IPS-18a (cell line): ENCODE measurements around the gene TEPSIN.

ENCODE experiments used
- H3K27ac ChIP-seq: one replicate; pipeline ENCODE4 v1.5.1; 2013; ENCODE audit warnings: low read length
- H3K27me3 ChIP-seq: one replicate; pipeline ENCODE4 v1.6.1; 2013; ENCODE audit warnings: mild to moderate bottlenecking, low read length; ENCODE audit not compliant: control insufficient read depth, insufficient read depth
- H3K36me3 ChIP-seq: one replicate; pipeline ENCODE4 v1.6.1; 2013; ENCODE audit warnings: low read depth, low read length; ENCODE audit not compliant: control insufficient read depth
- H3K4me1 ChIP-seq: one replicate; pipeline ENCODE4 v1.6.1; 2013; ENCODE audit warnings: low read depth, low read length; ENCODE audit not compliant: control insufficient read depth
- H3K4me3 ChIP-seq: one replicate; pipeline ENCODE4 v1.5.1; 2013; ENCODE audit warnings: low read length
- H3K9ac ChIP-seq: one replicate; pipeline ENCODE4 v1.6.1; 2013; ENCODE audit warnings: mild to moderate bottlenecking, low read length, moderate library complexity
- H3K9me3 ChIP-seq: one replicate; pipeline ENCODE4 v1.6.1; 2013; ENCODE audit warnings: low read depth, low read length; ENCODE audit not compliant: control insufficient read depth

The TEPSIN gene

DNA sequence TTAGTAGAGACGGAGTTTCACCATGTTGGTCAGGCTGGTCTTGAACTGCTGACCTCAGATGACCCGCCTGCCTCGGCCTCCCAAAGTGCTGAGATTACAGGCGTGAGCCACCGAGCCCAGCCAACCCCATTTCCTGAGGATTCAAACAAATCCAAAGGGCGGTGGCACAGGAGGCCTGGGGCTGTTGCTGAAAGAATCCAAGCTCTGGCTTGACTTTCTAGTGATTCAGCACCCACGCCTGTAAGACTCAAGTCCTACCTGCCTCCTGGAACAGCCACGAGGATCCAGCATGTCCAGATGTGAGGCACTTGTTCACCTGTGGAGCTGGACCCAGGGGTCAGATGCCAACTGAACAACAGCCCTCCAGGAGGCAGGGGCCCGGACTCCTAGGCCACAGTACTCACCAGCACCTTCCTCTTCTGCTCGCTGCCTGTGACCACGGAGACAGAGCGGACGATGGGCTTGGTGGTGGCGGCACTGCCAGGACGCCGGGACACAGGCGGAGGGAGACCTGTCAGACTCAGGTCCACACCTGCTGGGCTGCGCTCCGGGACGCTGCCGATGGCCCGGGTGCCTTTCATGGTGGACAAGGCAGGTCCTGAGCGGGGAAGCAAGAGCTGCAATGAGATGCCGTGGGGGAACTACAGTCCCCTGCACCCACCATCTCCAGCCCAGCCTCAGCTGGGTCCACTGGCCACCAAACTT, 19.2 kb downstream of the TEPSIN start:
- Histone ChIP-seq H3K4me1 (peaks cover 5% of the 10 kb centered on the region), H3K9ac (no peak overlapping the region), H3K36me3 (peaks cover 3% of the 10 kb centered on the region), H3K4me3 (no peak overlapping the region), H3K27ac (no peak overlapping the region), H3K9me3 (no peaks in the 10 kb centered on the region), H3K27me3 (no peaks in the 10 kb centered on the region)

DNA sequence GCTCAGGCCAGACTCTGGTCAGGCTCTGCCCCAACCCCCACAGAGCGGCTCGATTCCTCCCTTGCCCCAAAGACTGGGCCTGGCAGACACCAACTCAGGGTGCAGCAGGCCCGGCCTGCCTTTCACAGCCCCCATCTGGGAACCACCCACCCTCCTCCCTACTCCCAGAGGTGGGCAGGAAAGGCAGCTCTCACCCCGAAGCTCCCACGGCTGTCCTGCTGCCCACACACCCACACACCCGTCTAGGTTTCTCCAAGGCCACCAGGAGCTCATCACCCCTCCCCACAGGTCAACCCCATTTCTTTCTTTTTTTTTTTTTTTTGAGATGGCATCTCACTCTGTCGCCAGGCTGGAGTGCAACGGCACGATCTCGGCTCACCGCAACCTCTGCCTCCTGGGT, 19.9 kb downstream of the TEPSIN start:
- H3K9me3 ChIP-seq, result no peaks in the 10 kb centered on the region
- no peak overlapping the region for H3K9ac ChIP-seq
- no peak overlapping the region for H3K27ac ChIP-seq

DNA sequence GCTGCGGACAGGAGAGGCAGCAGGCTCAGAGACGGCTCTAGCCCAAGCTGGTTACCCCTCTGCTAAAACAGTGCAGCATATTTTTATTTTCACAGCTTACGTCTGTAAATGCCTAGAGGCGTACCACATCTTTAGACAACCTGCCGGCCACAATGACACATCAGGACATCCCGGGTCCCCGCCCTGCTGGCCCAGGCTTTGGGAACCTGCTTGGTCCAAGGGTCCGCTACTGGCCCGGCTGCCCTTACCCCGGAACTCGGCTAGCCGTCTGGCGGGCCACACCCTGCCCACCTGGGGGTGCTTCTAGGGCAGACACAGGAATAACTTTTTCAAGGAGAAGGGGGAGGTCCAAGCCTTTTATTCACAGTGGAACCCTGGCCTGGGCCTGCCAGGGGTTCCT, 20.4 kb downstream of the TEPSIN start:
- no peaks in the 10 kb centered on the region for H3K9me3 ChIP-seq
- no peak overlapping the region for H3K27ac ChIP-seq
- H3K9ac ChIP-seq, result no peak overlapping the region
- H3K4me3 ChIP-seq, result no peak overlapping the region
- no peaks in the 10 kb centered on the region for H3K27me3 ChIP-seq
- H3K4me1 ChIP-seq, result peaks cover 5% of the 10 kb centered on the region
- peaks cover 3% of the 10 kb centered on the region for H3K36me3 ChIP-seq

More for the DNA sequence above, 19.9 kb downstream of the TEPSIN start:
- H3K27me3 ChIP-seq, result no peaks in the 10 kb centered on the region
- H3K4me1 ChIP-seq, result peaks cover 5% of the 10 kb centered on the region
- H3K4me3 ChIP-seq, result no peak overlapping the region
- H3K36me3 ChIP-seq, result peaks cover 3% of the 10 kb centered on the region

DNA sequence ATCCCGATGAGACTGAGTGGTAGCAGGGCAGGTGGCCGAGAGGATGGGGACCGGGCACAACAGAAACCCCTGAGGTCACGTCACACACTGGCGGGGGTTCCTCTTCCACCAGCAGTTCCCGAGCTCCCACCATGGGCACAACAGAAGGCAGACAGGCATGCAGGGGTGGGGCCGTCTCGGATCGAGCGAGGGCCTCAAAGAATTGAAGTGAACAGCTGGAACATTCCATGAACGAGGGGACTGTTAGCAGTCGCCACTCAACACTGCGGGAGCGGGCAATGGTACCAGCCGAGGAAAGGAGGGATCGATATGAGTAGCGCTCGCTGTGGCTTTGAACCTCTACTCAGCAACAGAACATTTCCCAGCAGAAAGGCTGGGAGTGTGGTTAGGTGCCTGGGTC, 21.4 kb downstream of the TEPSIN start:
- H3K4me1 ChIP-seq, result peaks cover 5% of the 10 kb centered on the region
- no peak overlapping the region for H3K4me3 ChIP-seq
- no peaks in the 10 kb centered on the region for H3K27me3 ChIP-seq
- H3K36me3 ChIP-seq, result peaks cover 3% of the 10 kb centered on the region
- no peak overlapping the region for H3K27ac ChIP-seq
- H3K9me3 ChIP-seq, result no peaks in the 10 kb centered on the region
- no peak overlapping the region for H3K9ac ChIP-seq

DNA sequence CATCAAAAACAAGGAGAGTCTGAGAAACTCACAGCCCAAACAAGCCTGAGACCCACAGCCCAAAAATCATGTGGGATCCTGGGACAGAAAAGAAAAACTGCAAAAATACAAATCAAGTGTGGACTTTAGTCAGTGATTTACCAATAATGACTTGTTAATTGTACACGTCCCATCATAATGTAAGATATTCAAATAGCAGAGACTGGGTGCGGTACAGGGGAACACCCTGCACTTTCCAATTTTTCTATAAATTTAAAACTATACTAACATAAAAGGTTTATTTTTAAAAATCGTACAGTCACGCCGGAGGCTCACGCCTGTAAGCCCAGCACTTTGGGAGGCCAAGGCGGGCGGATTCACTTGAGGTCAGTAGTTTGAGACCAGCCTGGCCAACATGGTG, 24.9 kb downstream of the TEPSIN start:
- Histone ChIP-seq H3K4me1 (no peaks in the 10 kb centered on the region), H3K9me3 (no peaks in the 10 kb centered on the region), H3K27me3 (no peaks in the 10 kb centered on the region), H3K36me3 (peaks cover 3% of the 10 kb centered on the region), H3K27ac (no peak overlapping the region), H3K4me3 (no peak overlapping the region), H3K9ac (no peak overlapping the region)

DNA sequence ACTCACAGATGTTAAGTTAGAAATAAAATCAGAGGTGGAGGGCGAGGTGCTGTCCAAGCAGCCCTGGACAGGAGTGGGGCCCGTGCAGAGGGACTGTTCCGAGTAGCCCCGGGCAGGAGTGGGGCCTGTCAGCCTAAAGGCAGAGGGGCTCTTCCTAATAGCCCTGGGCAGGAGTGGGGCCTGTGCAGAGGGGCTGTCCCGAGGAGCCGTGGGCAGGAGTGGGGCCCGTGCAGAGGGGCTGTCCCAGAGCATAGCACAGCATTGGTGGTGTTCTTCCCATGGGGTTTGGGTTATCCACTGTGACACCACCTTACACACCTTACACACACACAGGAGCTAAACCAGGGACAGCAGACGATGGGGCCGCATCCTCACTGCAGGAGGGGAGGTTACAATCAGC, 26.5 kb downstream of the TEPSIN start:
- Histone ChIP-seq H3K27me3 (no peaks in the 10 kb centered on the region), H3K4me1 (no peaks in the 10 kb centered on the region), H3K9me3 (no peaks in the 10 kb centered on the region), H3K36me3 (no peaks in the 10 kb centered on the region), H3K27ac (no peak overlapping the region), H3K9ac (no peak overlapping the region), H3K4me3 (no peak overlapping the region)

DNA sequence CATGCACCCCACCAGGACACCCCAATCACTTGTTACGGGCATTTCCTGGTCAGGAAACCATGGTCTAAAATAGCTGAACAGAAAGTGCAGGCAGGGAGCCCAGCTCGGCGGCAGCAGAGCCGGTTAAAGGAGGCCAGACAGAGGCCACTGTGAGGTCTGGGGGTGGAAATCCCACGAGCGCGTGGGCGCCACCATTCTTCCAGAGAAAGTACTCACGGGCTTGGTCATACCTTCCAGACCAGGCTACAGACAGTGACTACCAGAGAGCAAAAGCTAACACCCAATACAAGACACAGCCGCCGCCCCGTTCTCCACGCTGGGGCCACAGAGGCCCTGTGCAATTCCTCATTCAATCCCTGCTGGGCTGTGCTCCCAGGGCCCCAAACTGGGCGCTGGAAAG, 28.0 kb downstream of the TEPSIN start:
- H3K27ac ChIP-seq, result no peak overlapping the region
- no peaks in the 10 kb centered on the region for H3K27me3 ChIP-seq
- H3K36me3 ChIP-seq, result no peaks in the 10 kb centered on the region
- H3K4me1 ChIP-seq, result no peaks in the 10 kb centered on the region
- H3K4me3 ChIP-seq, result no peak overlapping the region
- H3K9me3 ChIP-seq, result no peaks in the 10 kb centered on the region
- H3K9ac ChIP-seq, result no peak overlapping the region

DNA sequence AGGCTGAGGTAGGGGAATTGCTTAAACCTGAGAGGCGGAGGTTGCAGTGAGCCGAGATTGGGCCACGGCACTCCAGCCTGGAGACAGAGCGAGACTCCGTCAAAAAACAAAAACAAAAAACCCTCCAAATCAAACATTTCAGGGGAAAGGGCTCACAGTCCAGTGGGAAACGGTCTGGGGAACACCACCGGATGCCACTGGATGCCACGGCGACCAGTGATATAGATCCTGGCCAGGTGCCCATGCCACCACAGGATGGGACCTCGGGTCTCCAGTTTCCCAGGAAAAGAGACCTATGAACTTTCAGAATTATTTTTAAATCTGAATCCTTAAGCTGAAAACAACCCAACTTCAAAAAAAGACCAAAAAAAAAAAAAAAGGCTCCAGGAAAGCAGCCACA, 28.4 kb downstream of the TEPSIN start:
- no peak overlapping the region for H3K9ac ChIP-seq
- no peaks in the 10 kb centered on the region for H3K9me3 ChIP-seq
- H3K27me3 ChIP-seq, result no peaks in the 10 kb centered on the region
- no peak overlapping the region for H3K4me3 ChIP-seq
- H3K4me1 ChIP-seq, result no peaks in the 10 kb centered on the region
- H3K27ac ChIP-seq, result no peak overlapping the region
- H3K36me3 ChIP-seq, result no peaks in the 10 kb centered on the region

DNA sequence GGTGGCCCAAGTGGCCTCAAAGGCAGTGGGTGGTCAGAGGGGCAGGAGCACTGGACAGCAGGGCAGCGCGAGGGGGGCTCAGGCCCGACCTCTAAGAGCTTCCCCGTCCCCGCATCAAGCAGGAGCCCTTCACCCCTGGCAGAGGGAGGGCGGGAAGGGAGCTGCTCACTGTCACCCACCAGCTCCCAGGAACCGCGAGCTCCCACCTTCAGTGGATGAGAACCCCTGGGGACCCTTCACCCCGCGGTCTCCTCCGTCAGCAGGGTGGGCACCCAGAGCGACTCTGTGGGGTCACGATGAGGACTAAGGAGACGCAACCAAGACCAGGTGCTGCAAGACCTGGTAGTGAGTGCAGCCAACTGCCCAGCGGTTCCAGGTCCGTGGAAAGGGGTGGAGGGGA, 29.7 kb downstream of the TEPSIN start:
- Histone ChIP-seq H3K27me3 (no peaks in the 10 kb centered on the region), H3K9ac (no peak overlapping the region), H3K4me1 (no peaks in the 10 kb centered on the region), H3K27ac (no peak overlapping the region), H3K4me3 (no peak overlapping the region), H3K36me3 (peaks cover 3% of the 10 kb centered on the region), H3K9me3 (no peaks in the 10 kb centered on the region)

DNA sequence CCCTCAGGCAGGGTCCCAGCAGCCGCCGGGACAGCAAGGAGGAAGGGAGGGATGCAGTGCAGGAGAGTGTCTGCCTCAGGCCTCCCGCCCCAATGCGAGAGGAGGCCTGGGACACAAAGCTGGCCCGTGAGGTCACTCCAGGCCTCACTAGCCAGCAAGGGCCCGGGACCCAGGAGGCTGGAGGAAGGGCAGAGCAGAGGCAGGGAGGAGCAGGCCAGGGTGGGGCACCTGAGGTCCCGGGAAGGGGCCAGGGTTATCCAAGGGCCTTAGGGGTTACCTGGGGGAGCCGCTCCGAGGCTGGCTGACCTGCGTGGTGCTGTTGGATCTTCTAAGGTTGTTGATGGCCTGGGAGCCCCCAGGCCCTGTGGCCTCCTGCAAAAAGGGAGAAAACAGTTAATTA, 30.2 kb downstream of the TEPSIN start:
- Histone ChIP-seq H3K9ac (no peak overlapping the region), H3K4me1 (no peaks in the 10 kb centered on the region), H3K9me3 (no peaks in the 10 kb centered on the region), H3K4me3 (no peak overlapping the region), H3K36me3 (peaks cover 3% of the 10 kb centered on the region), H3K27me3 (no peaks in the 10 kb centered on the region), H3K27ac (no peak overlapping the region)

DNA sequence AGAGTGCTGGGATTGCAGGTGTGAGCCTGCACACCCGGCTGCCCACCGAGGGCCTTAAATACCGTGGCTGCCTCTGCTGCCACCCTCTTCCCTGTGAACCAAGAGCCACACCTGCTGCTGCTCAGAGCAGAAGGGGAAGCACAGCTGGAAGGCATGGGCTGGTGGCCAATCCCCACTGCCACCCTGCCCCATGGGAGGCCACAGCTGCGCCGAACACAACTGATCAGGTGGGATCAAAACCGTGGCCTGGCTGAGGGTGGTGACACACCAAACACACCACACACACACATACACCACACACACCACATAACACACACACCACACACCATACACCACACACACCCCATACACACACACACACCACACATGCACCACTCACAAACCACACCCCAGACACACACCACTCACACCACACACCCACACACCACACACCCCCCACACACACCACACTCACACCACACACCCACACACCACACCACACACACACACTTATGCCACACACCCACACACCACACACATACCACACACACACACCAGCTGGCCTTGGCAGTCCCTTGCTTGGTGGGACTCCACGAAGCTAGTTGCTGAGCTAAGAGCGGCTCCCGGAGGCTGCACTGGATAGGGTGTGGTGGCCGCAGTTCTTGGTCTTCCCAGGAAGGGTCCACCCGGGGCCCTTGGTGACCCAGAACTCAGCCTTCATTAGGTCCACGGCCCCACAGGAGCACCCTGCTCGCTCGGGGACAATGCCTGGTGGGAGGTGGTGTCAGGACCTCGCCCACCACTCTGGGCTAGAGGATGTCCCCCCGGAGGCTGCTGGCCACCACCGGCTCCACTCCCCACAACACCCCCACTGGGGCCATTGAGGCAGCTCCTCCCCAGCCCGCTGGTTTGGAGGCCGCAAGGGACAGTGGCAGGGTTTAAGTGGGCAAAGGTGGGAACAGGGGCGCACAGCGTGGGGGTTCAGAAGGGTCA, 31.0 kb downstream of the TEPSIN start:
- Histone ChIP-seq H3K27me3 (no peaks in the 10 kb centered on the region), H3K27ac (no peak overlapping the region), H3K9ac (no peak overlapping the region), H3K36me3 (peaks cover 3% of the 10 kb centered on the region), H3K4me3 (no peak overlapping the region), H3K4me1 (no peaks in the 10 kb centered on the region), H3K9me3 (no peaks in the 10 kb centered on the region)
